Peyer's patch (tissue), 4 donors: ENCODE data around the gene CA7.

Experiments
- CTCF ChIP-seq, 6 experiments: fragments of 450-650 bp in 4 of 6; fragments of 200-600 bp in 2 of 6; sonication (generic) in 1 of 6; IDR thresholded peaks; one replicate each; pipeline ENCODE4 v1.5.1; 2017 to 2019; ENCODE audit warnings: antibody characterized with exemption in 6 of 6, mild to moderate bottlenecking in 3 of 6, moderate library complexity in 1 of 6
- POLR2A ChIP-seq, 2 donors: fragments of 450-650 bp; IDR thresholded peaks; one replicate each; pipeline ENCODE4 v1.5.1; 2017; ENCODE audit warnings: antibody characterized with exemption in 2 of 2, mild to moderate bottlenecking in 2 of 2, moderate library complexity in 2 of 2

GRCh38 chr16:66845080-66845410, 831 bp downstream of the CA7 start:
- no peak for TF ChIP-seq CTCF (IDR thresholded peaks at IDR 0.05)
- no peak for TF ChIP-seq POLR2A (IDR thresholded peaks at IDR 0.05)
